ENCODE measurements around the gene DACH2. TPM values are rescaled to one million over a fixed set of nuclear protein-coding genes. Genes with fewer than 3 reads are reported as not detected.

The DACH2 gene
- total RNA-seq, 4 donors from 2014 or later: 0.27 TPM; not detected in 3

- Histone ChIP-seq H3K27ac (no peak overlapping the region), H3K36me3 (no peaks in the 10 kb centered on the region), H3K27me3 (no peaks in the 10 kb centered on the region), H3K9me3 (no peaks in the 10 kb centered on the region), H3K4me3 (no peak overlapping the region), H3K4me1 (no peaks in the 10 kb centered on the region)
- WGBS, 2 donors (ENCODE audit: low coverage in 1 of 2): 40 to 63% methylated on average over 1 of the region's 1 CpG
- no peak for ATAC-seq
- TF ChIP-seq POLR2A (IDR thresholded peaks at IDR 0.05) (no peak), POLR2AphosphoS5 (IDR thresholded peaks at IDR 0.05) (no peak), CTCF (IDR thresholded peaks at IDR 0.05) (no peak), EP300 (IDR thresholded peaks at IDR 0.05) (no peak)
These were observed 222.7 kb downstream of the DACH2 start for GRCh38 chrX:86370927-86371326.

DNA sequence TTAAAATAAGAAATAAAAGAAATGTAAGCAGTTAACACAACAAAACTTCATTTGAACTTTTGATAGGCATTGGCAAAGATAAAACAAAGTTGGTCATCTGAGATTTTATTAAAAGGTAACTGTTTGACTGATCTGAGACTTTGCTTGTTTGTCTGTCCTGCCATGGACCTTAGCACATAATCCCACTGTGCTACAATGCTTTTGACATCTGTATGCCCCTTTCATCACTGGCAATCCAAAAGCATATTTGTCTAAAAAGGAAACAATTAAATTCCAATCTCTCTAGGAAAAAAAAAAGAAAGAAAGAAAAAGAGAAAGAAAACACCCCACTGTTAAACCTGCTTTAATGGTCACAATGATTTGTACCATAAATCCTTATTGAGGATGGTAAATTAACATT lies 231.0 kb downstream of the DACH2 start:
- Histone ChIP-seq H3K4me3 (no peak overlapping the region), H3K36me3 (no peaks in the 10 kb centered on the region), H3K27ac (no peak overlapping the region), H3K9me3 (no peaks in the 10 kb centered on the region), H3K27me3 (no peaks in the 10 kb centered on the region), H3K4me1 (no peaks in the 10 kb centered on the region)
- ATAC-seq: no peak
- no peak for TF ChIP-seq POLR2A (IDR thresholded peaks at IDR 0.05)
- TF ChIP-seq POLR2AphosphoS5 (IDR thresholded peaks at IDR 0.05): no peak
- TF ChIP-seq CTCF (IDR thresholded peaks at IDR 0.05): no peak
- no peak for TF ChIP-seq EP300 (IDR thresholded peaks at IDR 0.05)

DNA sequence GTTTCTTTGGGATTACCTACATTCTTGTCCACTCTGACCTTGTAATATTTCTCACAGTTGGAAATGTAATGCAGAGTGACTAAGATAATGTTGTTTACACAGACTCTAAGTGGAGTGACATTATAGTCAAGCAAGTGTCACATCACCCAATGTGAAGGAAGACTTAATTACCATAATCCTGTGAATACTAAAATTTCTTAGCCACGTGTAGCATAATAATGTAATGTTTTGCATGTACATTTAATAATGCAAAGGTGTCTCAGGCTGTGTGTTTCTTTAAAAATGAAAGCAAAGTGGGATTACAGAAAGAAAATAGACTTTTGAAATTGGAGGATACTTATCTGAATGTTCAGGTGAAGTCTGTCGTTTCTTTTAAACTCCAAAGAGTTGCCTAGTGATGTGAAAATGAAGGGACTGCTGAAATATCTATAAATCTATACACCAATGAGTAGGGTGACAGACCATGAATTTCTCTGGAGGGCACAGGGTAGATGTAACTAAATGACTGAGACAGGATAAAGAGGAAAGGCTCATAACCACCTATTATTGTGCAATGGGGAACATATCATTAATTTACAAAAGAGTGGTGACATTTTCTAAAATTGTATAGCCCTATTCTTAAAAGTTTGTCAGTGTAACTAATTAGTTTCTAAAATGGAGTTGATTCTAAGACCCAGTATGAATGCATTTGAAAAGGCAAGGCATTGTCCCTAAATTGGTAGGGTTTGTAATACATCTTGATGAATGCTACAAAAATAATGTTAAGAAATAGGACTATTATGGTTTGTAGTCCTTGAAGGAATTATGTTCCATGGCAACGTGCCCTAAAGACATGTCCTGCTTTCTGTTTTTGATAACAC lies 235.7 kb downstream of the DACH2 start:
- Histone ChIP-seq H3K4me3 (no peak overlapping the region), H3K27me3 (no peaks in the 10 kb centered on the region), H3K36me3 (no peaks in the 10 kb centered on the region), H3K27ac (no peak overlapping the region), H3K4me1 (no peaks in the 10 kb centered on the region), H3K9me3 (no peaks in the 10 kb centered on the region)
- TF ChIP-seq CTCF (IDR thresholded peaks at IDR 0.05) (no peak), POLR2A (IDR thresholded peaks at IDR 0.05) (no peak), EP300 (IDR thresholded peaks at IDR 0.05) (no peak), POLR2AphosphoS5 (IDR thresholded peaks at IDR 0.05) (no peak)
- WGBS, 2 donors (ENCODE audit: low coverage in 1 of 2): 30 to 46% methylated on average over 3 of the region's 3 CpGs
- ATAC-seq: no peak

- no peak for ATAC-seq
- Histone ChIP-seq H3K27me3 (no peaks in the 10 kb centered on the region), H3K4me1 (no peaks in the 10 kb centered on the region), H3K9me3 (no peaks in the 10 kb centered on the region), H3K4me3 (no peak overlapping the region), H3K36me3 (no peaks in the 10 kb centered on the region), H3K27ac (no peak overlapping the region)
- no peak for TF ChIP-seq CTCF (IDR thresholded peaks at IDR 0.05)
- no peak for TF ChIP-seq POLR2A (IDR thresholded peaks at IDR 0.05)
- TF ChIP-seq POLR2AphosphoS5 (IDR thresholded peaks at IDR 0.05): no peak
- TF ChIP-seq EP300 (IDR thresholded peaks at IDR 0.05): no peak
- WGBS, 2 donors (ENCODE audit: low coverage in 1 of 2): 73 to 84% methylated on average over 3 to 4 of the region's 4 CpGs
These were observed 259.1 kb downstream of the DACH2 start for GRCh38 chrX:86407371-86407770.

- ATAC-seq: no peak
- no peaks in the 10 kb centered on the region for H3K36me3 ChIP-seq
- H3K4me1 ChIP-seq: no peaks in the 10 kb centered on the region
- TF ChIP-seq EP300 (IDR thresholded peaks at IDR 0.05) (no peak), POLR2AphosphoS5 (IDR thresholded peaks at IDR 0.05) (no peak), POLR2A (IDR thresholded peaks at IDR 0.05) (no peak), CTCF (IDR thresholded peaks at IDR 0.05) (no peak)
- H3K9me3 ChIP-seq: no peaks in the 10 kb centered on the region
- no peak overlapping the region for H3K4me3 ChIP-seq
- WGBS, 2 donors (ENCODE audit: low coverage in 1 of 2): 25 to 47% methylated on average over 1 of the region's 1 CpG
- H3K27ac ChIP-seq: no peak overlapping the region
- H3K27me3 ChIP-seq: no peaks in the 10 kb centered on the region
These were observed 273.5 kb downstream of the DACH2 start for GRCh38 chrX:86421771-86422170.

All from gastroesophageal sphincter (tissue), 4 donors.